Stimulated activated naive CD8-positive, alpha-beta T cell treated with anti-CD3 and anti-CD28 coated beads, Interleukin-15, amount 100 ng/mL, for 72 hours (primary cell): ENCODE results near the gene FREM1.

Experiments used
- ATAC-seq: fragments of 150-1000 bp; cut with Tn5 transposase; 2 replicates; pipeline ENCODE4 v1.10.0; 2021; ENCODE audit warnings: mild to moderate bottlenecking, moderate library complexity
- DNase-seq, 2 donors: peaks; one replicate each; pipeline ENCODE4 v3.0.0; 2021 to 2022
- H3K27ac Mint-ChIP-seq, 2 donors: one replicate each; pipeline ENCODE4 v1.8.0; 2022; ENCODE audit warnings: mild to moderate bottlenecking in 2 of 2, mixed read lengths in 2 of 2, moderate library complexity in 2 of 2
- H3K27me3 Mint-ChIP-seq: one replicate; pipeline ENCODE4 v1.8.0; 2022; ENCODE audit warnings: mixed read lengths
- H3K4me1 Mint-ChIP-seq: one replicate; pipeline ENCODE4 v1.8.0; 2022; ENCODE audit warnings: mild to moderate bottlenecking, mixed read lengths
- H3K4me3 Mint-ChIP-seq, 2 donors: one replicate each; pipeline ENCODE4 v1.8.0; 2022; ENCODE audit warnings: mild to moderate bottlenecking in 2 of 2, mixed read lengths in 2 of 2, moderate library complexity in 1 of 2
- H3K9me3 Mint-ChIP-seq, 2 donors: one replicate each; pipeline ENCODE4 v1.8.0; 2022; ENCODE audit warnings: mixed read lengths in 2 of 2

Gene FREM1

GRCh38 chr9:14822666-14823065 is 87.6 kb downstream of the FREM1 start:
- Mint-ChIP-seq H3K9me3 (no peaks in the 10 kb centered on the region), H3K27ac (no peak overlapping the region), H3K4me1 (no peaks in the 10 kb centered on the region), H3K27me3 (no peaks in the 10 kb centered on the region), H3K4me3 (no peak overlapping the region)
- DNase-seq (no peak), ATAC-seq (no peak)

- H3K27ac Mint-ChIP-seq = no peak overlapping the region
- DNase-seq (no peak), ATAC-seq (no peak)
- H3K27me3 Mint-ChIP-seq = no peaks in the 10 kb centered on the region
- no peak overlapping the region for H3K4me3 Mint-ChIP-seq
- H3K4me1 Mint-ChIP-seq = no peaks in the 10 kb centered on the region
- no peaks in the 10 kb centered on the region for H3K9me3 Mint-ChIP-seq
Observed at GRCh38 chr9:14819183-14819582, 91.0 kb downstream of the FREM1 start.

- H3K9me3 Mint-ChIP-seq = peaks cover 0 to 3% of the 10 kb centered on the region in 2 donors
- H3K27me3 Mint-ChIP-seq = no peaks in the 10 kb centered on the region
- H3K27ac Mint-ChIP-seq = peak overlapping the region in 1 of 2 donors; percentile 29
- H3K4me3 Mint-ChIP-seq = no peak overlapping the region
- H3K4me1 Mint-ChIP-seq = no peaks in the 10 kb centered on the region
- ATAC-seq (no peak), DNase-seq (no peak)
Observed at GRCh38 chr9:14814249-14814628, 96.0 kb downstream of the FREM1 start.

DNA sequence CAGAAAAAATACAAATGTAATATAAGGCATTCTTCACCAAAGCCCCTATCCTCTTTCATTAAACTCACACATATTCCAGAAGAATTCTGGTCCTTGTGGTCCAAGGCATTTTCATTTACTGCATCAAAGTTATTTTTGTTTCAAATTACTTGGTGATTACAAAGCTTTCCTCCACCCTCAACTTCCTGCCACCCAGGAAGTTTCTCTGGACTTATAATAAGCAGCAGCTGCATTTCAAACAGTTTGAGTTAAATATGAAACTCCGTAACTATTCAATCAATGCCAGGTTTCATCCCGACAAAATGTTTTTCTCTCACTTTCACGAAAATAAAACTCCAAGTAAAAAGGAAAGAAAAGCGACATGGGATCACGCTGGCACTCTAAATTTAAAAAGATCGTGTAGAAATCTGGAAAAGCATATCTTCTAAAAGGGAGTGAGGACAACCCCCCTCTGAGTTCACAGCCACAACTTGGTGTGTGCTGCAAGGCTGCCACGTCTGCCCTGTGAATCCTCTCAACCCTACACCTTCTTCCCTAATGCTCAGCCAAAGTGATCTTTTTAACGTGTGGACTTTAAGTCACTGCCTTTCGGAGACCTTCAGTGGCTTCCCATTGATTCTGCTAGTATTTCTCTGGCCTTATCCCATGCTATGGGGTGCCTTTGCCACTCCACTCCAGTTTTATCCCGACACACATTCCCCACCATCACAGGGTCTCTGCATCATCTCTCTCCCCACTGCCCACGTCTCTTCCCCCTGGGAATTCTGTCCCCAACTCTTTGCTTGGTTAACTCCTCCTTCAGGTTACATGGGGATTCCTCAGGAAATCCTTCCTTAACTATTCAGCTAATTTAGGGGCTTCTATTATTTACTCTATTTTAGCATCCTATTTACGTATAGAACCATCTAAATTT is 96.6 kb downstream of the FREM1 start:
- DNase-seq = no peak
- Mint-ChIP-seq H3K9me3 (peaks cover 0 to 3% of the 10 kb centered on the region in 2 donors), H3K27me3 (no peaks in the 10 kb centered on the region), H3K4me3 (no peak overlapping the region), H3K4me1 (no peaks in the 10 kb centered on the region), H3K27ac (peak overlapping the region; percentile 10 to 29)
- no peak for ATAC-seq

DNA sequence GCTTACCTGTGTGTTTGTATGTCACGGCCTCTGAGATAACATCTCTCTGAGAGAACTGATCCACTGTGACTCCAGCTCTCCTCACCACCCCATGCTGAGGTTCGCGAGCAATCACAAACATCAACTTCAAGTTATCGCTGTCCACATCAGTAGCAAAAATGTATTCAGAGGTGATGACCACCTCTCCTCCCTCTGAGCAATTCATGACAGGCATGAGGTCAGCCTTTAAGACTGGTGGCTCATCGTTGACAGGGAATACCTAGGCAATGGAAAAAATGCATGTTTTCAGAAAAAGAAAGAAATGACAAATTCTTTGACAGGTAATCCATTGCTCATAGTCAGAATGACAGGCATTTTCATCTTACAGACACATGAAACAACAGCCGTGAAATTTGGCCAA is 97.4 kb downstream of the FREM1 start:
- Mint-ChIP-seq H3K27ac (no peak overlapping the region), H3K4me3 (no peak overlapping the region), H3K9me3 (peaks cover 0 to 3% of the 10 kb centered on the region in 2 donors), H3K4me1 (no peaks in the 10 kb centered on the region), H3K27me3 (no peaks in the 10 kb centered on the region)
- DNase-seq (no peak), ATAC-seq (no peak)

GRCh38 chr9:14811844-14812243 is 98.4 kb downstream of the FREM1 start:
- DNase-seq (no peak), ATAC-seq (no peak)
- Mint-ChIP-seq H3K27ac (no peak overlapping the region), H3K4me3 (no peak overlapping the region), H3K27me3 (no peaks in the 10 kb centered on the region), H3K9me3 (peaks cover 0 to 3% of the 10 kb centered on the region in 2 donors), H3K4me1 (no peaks in the 10 kb centered on the region)

- Mint-ChIP-seq H3K4me3 (no peak overlapping the region), H3K9me3 (peaks cover 0 to 3% of the 10 kb centered on the region in 2 donors), H3K4me1 (no peaks in the 10 kb centered on the region), H3K27me3 (peaks cover 6% of the 10 kb centered on the region), H3K27ac (no peak overlapping the region)
- ATAC-seq = no peak
- no peak for DNase-seq
Observed at GRCh38 chr9:14806941-14807520, 103.2 kb downstream of the FREM1 start.

DNA sequence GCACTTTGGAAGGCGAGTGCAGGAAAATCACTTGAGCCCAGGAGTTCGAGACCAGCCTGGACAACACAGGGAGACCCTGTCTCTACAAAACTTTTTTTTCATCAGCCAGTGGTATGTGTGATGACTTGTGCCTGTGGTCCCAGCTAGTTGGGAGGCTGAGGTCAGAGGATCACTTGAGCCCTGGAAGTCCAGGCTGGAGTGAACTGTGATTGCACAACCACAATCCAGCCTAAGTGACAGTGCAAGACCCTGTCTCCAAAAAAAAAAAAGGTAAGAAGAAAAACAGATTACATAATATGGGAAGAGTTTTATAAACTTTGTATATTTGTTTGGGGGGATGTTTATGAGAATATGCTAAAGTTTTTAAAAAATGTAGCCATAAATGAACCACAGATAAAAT is 111.2 kb downstream of the FREM1 start:
- no peak overlapping the region for H3K4me3 Mint-ChIP-seq
- H3K4me1 Mint-ChIP-seq = no peaks in the 10 kb centered on the region
- no peaks in the 10 kb centered on the region for H3K9me3 Mint-ChIP-seq
- no peak for DNase-seq
- ATAC-seq = no peak
- H3K27me3 Mint-ChIP-seq = peaks cover 6% of the 10 kb centered on the region
- peak overlapping the region in 1 of 2 donors; percentile 85 for H3K27ac Mint-ChIP-seq

- Mint-ChIP-seq H3K4me3 (no peak overlapping the region), H3K27me3 (peaks cover 15% of the 10 kb centered on the region), H3K9me3 (no peaks in the 10 kb centered on the region), H3K4me1 (no peaks in the 10 kb centered on the region), H3K27ac (no peak overlapping the region)
- ATAC-seq = no peak
- no peak for DNase-seq
Observed at GRCh38 chr9:14797435-14797834, 112.8 kb downstream of the FREM1 start.

DNA sequence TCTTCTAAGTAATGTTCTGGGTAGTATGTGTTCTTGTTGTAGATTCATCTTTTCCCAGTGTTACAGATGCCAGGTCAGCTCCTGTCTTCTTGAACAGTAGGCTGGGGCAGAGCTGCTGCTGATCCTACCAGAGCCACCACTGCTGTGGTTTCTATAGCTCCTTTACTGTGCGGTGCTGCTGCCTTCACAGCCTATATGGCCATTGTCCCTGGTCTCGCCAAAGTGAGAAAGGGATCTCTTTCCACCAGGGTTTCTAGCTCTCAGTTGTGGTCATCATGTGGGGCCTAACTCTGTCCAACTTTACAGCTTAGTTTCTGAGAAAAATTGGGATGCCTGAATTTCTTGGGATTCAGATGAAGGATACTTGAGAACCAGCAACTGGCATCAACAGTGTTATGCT is 116.8 kb downstream of the FREM1 start:
- ATAC-seq (no peak), DNase-seq (no peak)
- Mint-ChIP-seq H3K27ac (peak overlapping the region in 1 of 2 donors; percentile 59), H3K27me3 (peaks cover 39% of the 10 kb centered on the region), H3K4me3 (no peak overlapping the region), H3K9me3 (no peaks in the 10 kb centered on the region), H3K4me1 (no peaks in the 10 kb centered on the region)

GRCh38 chr9:14790628-14791027 is 119.6 kb downstream of the FREM1 start:
- Mint-ChIP-seq H3K4me3 (no peak overlapping the region), H3K27me3 (peaks cover 40% of the 10 kb centered on the region), H3K27ac (no peak overlapping the region), H3K4me1 (no peaks in the 10 kb centered on the region), H3K9me3 (no peaks in the 10 kb centered on the region)
- DNase-seq (no peak), ATAC-seq (no peak)

GRCh38 chr9:14788846-14789245 is 121.4 kb downstream of the FREM1 start:
- no peak overlapping the region for H3K4me3 Mint-ChIP-seq
- H3K27ac Mint-ChIP-seq = no peak overlapping the region
- no peaks in the 10 kb centered on the region for H3K4me1 Mint-ChIP-seq
- no peak for ATAC-seq
- DNase-seq = no peak
- H3K9me3 Mint-ChIP-seq = no peaks in the 10 kb centered on the region
- peaks cover 32% of the 10 kb centered on the region for H3K27me3 Mint-ChIP-seq

- Mint-ChIP-seq H3K4me3 (no peak overlapping the region), H3K4me1 (no peaks in the 10 kb centered on the region), H3K9me3 (no peaks in the 10 kb centered on the region), H3K27ac (no peak overlapping the region), H3K27me3 (peaks cover 9% of the 10 kb centered on the region)
- DNase-seq (no peak), ATAC-seq (no peak)
Observed at GRCh38 chr9:14783358-14783757, 126.9 kb downstream of the FREM1 start.

DNA sequence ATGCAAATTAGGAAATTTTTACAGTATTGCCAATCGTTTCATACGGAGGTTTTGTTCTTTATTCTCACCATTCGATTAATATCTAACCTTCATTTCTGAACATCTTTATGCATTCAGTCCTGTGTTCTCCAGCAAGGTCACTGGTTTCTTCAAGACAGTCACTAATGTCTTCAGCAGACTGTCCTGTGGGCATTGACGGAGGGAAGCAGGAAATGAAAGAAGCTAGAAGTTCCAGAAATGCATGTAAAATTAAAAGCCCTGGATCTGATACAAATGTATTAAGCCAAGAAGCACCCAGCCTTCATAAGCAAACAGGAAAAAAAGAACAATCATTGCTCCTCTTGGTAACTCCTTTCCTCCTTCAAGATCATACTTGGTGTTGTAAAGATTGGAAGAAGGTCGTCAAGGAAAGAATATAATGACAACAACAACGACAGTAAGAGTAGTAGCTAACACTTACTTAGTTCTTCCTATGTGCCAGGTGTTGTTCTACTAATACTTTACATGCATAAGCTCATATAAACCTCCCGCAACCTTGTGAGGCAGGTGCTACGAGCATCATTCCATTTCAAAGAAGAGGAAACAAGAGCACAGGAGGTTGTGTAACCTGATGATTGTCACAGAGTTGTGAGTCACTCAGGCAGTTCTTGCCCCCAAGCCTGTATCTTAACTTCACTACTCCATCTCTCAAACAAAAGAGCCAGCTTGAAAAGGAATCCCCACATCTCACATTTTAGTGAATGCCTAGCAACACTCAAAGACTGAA is 127.8 kb downstream of the FREM1 start:
- H3K27me3 Mint-ChIP-seq = peaks cover 9% of the 10 kb centered on the region
- H3K4me1 Mint-ChIP-seq = no peaks in the 10 kb centered on the region
- H3K27ac Mint-ChIP-seq = no peak overlapping the region
- no peak for ATAC-seq
- no peak overlapping the region for H3K4me3 Mint-ChIP-seq
- DNase-seq = no peak
- H3K9me3 Mint-ChIP-seq = no peaks in the 10 kb centered on the region

DNA sequence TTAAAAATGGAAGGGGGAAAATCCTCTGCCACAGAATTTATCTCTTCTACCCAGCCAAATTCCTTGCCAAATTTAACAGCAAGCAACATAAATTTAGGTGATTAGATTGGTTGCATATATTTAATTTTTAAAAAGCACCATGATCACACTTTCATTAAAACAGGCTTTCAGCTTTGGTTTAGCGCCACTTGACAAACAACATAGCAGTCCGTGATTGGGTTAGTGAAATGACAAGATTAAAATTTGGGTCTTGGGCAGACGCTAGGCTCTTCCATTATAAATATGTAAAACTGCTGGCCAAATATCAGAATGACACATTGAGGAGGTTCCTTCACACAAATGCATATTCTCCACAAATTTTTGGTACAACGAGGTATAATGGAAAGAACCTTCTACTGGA is 129.5 kb downstream of the FREM1 start:
- no peak overlapping the region for H3K4me3 Mint-ChIP-seq
- no peak for ATAC-seq
- no peaks in the 10 kb centered on the region for H3K4me1 Mint-ChIP-seq
- DNase-seq = no peak
- H3K27ac Mint-ChIP-seq = no peak overlapping the region
- no peaks in the 10 kb centered on the region for H3K9me3 Mint-ChIP-seq
- peaks cover 9% of the 10 kb centered on the region for H3K27me3 Mint-ChIP-seq

GRCh38 chr9:14780251-14780650 is 130.0 kb downstream of the FREM1 start:
- DNase-seq (no peak), ATAC-seq (no peak)
- H3K27me3 Mint-ChIP-seq = peaks cover 9% of the 10 kb centered on the region
- H3K4me1 Mint-ChIP-seq = no peaks in the 10 kb centered on the region
- no peaks in the 10 kb centered on the region for H3K9me3 Mint-ChIP-seq
- H3K4me3 Mint-ChIP-seq = no peak overlapping the region
- no peak overlapping the region for H3K27ac Mint-ChIP-seq
